Liver (tissue), 9 donors: Measurements from ENCODE around the gene ANKS3. TPM values are rescaled to one million over a fixed set of nuclear protein-coding genes. Genes with fewer than 3 reads are reported as not detected.

Experiments
- DNase-seq: peaks from one replicate; pipeline ENCODE4 v3.0.0-alpha.2; 2017; ENCODE audit warnings: low spot score
- H3K27ac ChIP-seq, 2 donors: one replicate each; pipeline ENCODE4 v1.7.0; 2013; ENCODE audit warnings: inconsistent platforms in 2 of 2, low read length in 2 of 2, control low read depth in 1 of 2, low read depth in 1 of 2, mild to moderate bottlenecking in 1 of 2
- H3K27me3 ChIP-seq, 4 donors: one replicate each; pipeline versions ENCODE4 v1.6.1 to v1.7.0; 2013; ENCODE audit warnings: low read length in 3 of 4, inconsistent platforms in 1 of 4, mild to moderate bottlenecking in 1 of 4, moderate library complexity in 1 of 4; ENCODE audit not compliant: control insufficient read depth in 4 of 4, insufficient read depth in 4 of 4
- H3K36me3 ChIP-seq, 4 donors: one replicate each; pipeline versions ENCODE4 v1.6.1 to v1.7.0; 2013; ENCODE audit warnings: low read length in 3 of 4, mild to moderate bottlenecking in 3 of 4, low read depth in 1 of 4, moderate library complexity in 1 of 4; ENCODE audit not compliant: control insufficient read depth in 4 of 4, insufficient read depth in 3 of 4
- H3K4me1 ChIP-seq, 4 donors: one replicate each; pipeline versions ENCODE4 v1.6.1 to v1.7.0; 2013; ENCODE audit warnings: low read length in 3 of 4, mild to moderate bottlenecking in 3 of 4, moderate library complexity in 1 of 4; ENCODE audit not compliant: control insufficient read depth in 4 of 4, insufficient read depth in 4 of 4
- H3K4me3 ChIP-seq, 3 donors: one replicate each; pipeline versions ENCODE4 v1.6.1 to v1.7.0; 2013; ENCODE audit warnings: low read length in 3 of 3, control low read depth in 1 of 3, low read depth in 1 of 3, mild to moderate bottlenecking in 1 of 3
- H3K9ac ChIP-seq, 2 donors: one replicate each; pipeline ENCODE4 v1.7.0; 2013; ENCODE audit warnings: low read length in 2 of 2, mild to moderate bottlenecking in 2 of 2, moderate library complexity in 2 of 2, control low read depth in 1 of 2, low read depth in 1 of 2
- H3K9me3 ChIP-seq, 4 donors: one replicate each; pipeline versions ENCODE4 v1.6.1 to v1.7.0; 2013; ENCODE audit warnings: low read length in 3 of 4; ENCODE audit not compliant: control insufficient read depth in 4 of 4
- EGR1 ChIP-seq, 2 donors: IDR thresholded peaks; 2 replicates each; pipeline ENCODE4 v1.6.1; 2016 to 2018; ENCODE audit warnings: antibody characterized with exemption in 2 of 2, low read depth in 2 of 2
- FOXA1 ChIP-seq: IDR thresholded peaks from 2 replicates; pipeline ENCODE4 v1.6.1; 2016; ENCODE audit warnings: antibody characterized with exemption
- FOXA2 ChIP-seq: IDR thresholded peaks from 2 replicates; pipeline ENCODE4 v1.6.1; 2016; ENCODE audit warnings: antibody characterized with exemption
- GABPA ChIP-seq, 2 donors: IDR thresholded peaks in 1 of 2; conservative IDR thresholded peaks in 1 of 2; 2 replicates each; pipeline ENCODE4 v1.6.1; 2016; ENCODE audit warnings: antibody characterized with exemption in 2 of 2, mild to moderate bottlenecking in 1 of 2, moderate library complexity in 1 of 2
- HNF4G ChIP-seq: IDR thresholded peaks from 2 replicates; pipeline ENCODE4 v1.6.1; 2016; ENCODE audit warnings: antibody characterized with exemption
- NR2F2 ChIP-seq: IDR thresholded peaks from 2 replicates; pipeline ENCODE4 v1.6.1; 2016; ENCODE audit warnings: antibody characterized with exemption
- RAD21 ChIP-seq, 2 donors: IDR thresholded peaks; 2 replicates each; pipeline ENCODE4 v1.6.1; 2016; ENCODE audit warnings: antibody characterized with exemption in 2 of 2, mild to moderate bottlenecking in 2 of 2
- RXRA ChIP-seq, 2 donors: IDR thresholded peaks; 2 replicates each; pipeline ENCODE4 v1.6.1; 2017 to 2018; ENCODE audit warnings: antibody characterized with exemption in 2 of 2, mild to moderate bottlenecking in 1 of 2
- SP1 ChIP-seq: IDR thresholded peaks from 2 replicates; pipeline ENCODE4 v1.6.1; 2018; ENCODE audit warnings: antibody characterized with exemption, mild to moderate bottlenecking
- TAF1 ChIP-seq: conservative IDR thresholded peaks from 2 replicates; pipeline ENCODE4 v1.6.1; 2016; ENCODE audit warnings: antibody characterized with exemption, mild to moderate bottlenecking
- YY1 ChIP-seq: IDR thresholded peaks from 2 replicates; pipeline ENCODE4 v1.6.1; 2016; ENCODE audit warnings: antibody characterized with exemption, mild to moderate bottlenecking
- WGBS: extraction: QIAGEN DNeasy Blood & Tissue Kit; methylation state at CpG from one replicate; pipeline ENCODE4 v1.1.7; 2013; 5-methylcytosine and 5-hydroxymethylcytosine counted together
- polyA plus RNA-seq, 2 donors: library from polyadenylated mRNA; stranded (reverse) in 1 of 2; unstranded in 1 of 2; fragments of 200-250 nt in 1 of 2; fragments of >200 nt in 1 of 2; fragmentation: Nextera tagmentation in 1 of 2; extraction: Ambion mirVana in 1 of 2; gene quantifications; one replicate each; pipeline versions ENCODE4 v1.2.1 to v1.2.3, GENCODE V29; 2013 to 2015
- total RNA-seq, 2 donors: library from RNA; depleted of rRNA; stranded (reverse); fragments of >200 nt; gene quantifications; one replicate each; pipeline ENCODE4 v1.2.3, GENCODE V29; 2014
- TF ChIP-seq, protein P1 (sequence below): IDR thresholded peaks from 2 replicates; pipeline ENCODE4 v1.6.1; 2016; ENCODE audit warnings: antibody characterized with exemption
- TF ChIP-seq, protein P2 (sequence below): fragments of 150-350 bp; IDR thresholded peaks from 2 replicates; pipeline ENCODE4 v1.5.1; 2017; ENCODE audit warnings: improper control_type of control experiment, low read depth, low read length; ENCODE audit not compliant: missing input control
- TF ChIP-seq, protein P3 (sequence below): IDR thresholded peaks from 2 replicates; pipeline ENCODE4 v1.6.1; 2016; ENCODE audit warnings: antibody characterized with exemption
- TF ChIP-seq, protein P4 (sequence below): IDR thresholded peaks from 2 replicates; pipeline ENCODE4 v1.6.1; 2016; ENCODE audit warnings: antibody characterized with exemption
- donor health status: healthy.
- donor health status: healthy.
- donor health status: healthy.
- donor health status: healthy.
- donor health status: healthy.

Gene ANKS3
- total and polyA plus RNA-seq, 4 donors, result 4.0 to 14.0 (median 4.7) TPM

DNA sequence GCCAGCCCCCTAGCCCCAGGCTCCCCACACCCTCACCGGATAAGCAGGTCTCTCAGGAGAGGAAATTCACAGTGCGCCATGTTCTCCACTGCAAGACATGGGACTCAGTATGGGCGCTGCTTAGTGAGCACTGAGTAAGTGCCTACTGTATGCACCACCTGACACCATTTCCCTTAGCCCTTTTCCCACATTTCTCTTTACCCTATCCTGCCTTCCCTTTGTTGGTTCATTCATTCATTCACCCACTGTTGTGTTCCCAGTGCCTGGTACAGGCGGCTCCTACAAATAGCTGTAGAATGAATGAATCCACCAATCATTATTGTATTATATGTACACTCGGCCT lies 44.0 kb upstream of the ANKS3 start:
- H3K27me3 ChIP-seq, result no peaks in the 10 kb centered on the region
- H3K9ac ChIP-seq, result no peak overlapping the region
- H3K27ac ChIP-seq, result no peak overlapping the region
- no peak for DNase-seq
- 94% methylated on average over 5 of the region's 5 CpGs for WGBS
- H3K36me3 ChIP-seq, result no peaks in the 10 kb centered on the region
- no peaks in the 10 kb centered on the region for H3K9me3 ChIP-seq
- no peak overlapping the region for H3K4me3 ChIP-seq
- TF ChIP-seq, protein P1, sequence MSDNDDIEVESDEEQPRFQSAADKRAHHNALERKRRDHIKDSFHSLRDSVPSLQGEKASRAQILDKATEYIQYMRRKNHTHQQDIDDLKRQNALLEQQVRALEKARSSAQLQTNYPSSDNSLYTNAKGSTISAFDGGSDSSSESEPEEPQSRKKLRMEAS, result no peak
- TF ChIP-seq FOXA2, result no peak
- no peak for TF ChIP-seq RAD21 (IDR thresholded peaks at IDR 0.05)
- no peak for TF ChIP-seq RXRA (IDR thresholded peaks at IDR 0.05)
- TF ChIP-seq EGR1 (IDR thresholded peaks at IDR 0.05; ENCODE audit: low read depth in 2 of 2), result no peak
- TF ChIP-seq, protein P2, sequence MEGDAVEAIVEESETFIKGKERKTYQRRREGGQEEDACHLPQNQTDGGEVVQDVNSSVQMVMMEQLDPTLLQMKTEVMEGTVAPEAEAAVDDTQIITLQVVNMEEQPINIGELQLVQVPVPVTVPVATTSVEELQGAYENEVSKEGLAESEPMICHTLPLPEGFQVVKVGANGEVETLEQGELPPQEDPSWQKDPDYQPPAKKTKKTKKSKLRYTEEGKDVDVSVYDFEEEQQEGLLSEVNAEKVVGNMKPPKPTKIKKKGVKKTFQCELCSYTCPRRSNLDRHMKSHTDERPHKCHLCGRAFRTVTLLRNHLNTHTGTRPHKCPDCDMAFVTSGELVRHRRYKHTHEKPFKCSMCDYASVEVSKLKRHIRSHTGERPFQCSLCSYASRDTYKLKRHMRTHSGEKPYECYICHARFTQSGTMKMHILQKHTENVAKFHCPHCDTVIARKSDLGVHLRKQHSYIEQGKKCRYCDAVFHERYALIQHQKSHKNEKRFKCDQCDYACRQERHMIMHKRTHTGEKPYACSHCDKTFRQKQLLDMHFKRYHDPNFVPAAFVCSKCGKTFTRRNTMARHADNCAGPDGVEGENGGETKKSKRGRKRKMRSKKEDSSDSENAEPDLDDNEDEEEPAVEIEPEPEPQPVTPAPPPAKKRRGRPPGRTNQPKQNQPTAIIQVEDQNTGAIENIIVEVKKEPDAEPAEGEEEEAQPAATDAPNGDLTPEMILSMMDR, result no peak
- H3K4me1 ChIP-seq, result no peaks in the 10 kb centered on the region

DNA sequence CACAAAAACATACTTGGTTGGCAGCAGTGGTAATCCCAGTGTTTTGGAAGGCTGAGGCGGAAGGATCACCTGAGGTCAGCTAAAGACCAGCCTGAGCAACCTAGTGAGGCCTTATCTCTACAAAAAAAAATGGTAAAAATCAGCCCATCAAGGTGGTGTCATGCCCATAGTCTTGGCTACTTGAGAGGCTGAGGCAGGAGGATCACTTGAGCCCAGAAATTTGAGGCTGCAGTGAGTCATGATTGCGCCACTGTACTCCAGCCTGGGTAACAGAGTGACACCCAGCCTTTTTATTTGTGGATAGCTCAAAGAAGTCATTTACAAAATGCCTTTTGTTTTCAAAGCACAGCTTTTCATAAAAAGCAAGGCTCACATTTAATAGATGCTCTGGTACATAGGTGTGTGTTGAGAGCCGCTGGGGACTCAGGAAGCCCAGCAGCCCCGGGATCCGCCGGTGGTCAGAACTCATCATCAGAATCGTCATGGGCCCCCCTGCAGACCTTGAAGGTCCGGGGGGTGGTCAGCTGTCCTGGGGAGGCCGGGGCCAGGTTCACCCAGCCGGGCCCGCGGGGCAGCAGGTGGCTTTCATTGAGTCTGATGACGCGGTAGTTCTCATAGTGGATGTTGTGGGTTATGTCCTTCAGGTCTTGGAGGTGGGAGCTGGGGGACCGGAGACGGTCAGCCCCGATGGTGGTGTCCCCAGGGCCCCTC lies 43.4 kb upstream of the ANKS3 start:
- Histone ChIP-seq H3K27ac (no peak overlapping the region), H3K4me1 (no peaks in the 10 kb centered on the region), H3K36me3 (no peaks in the 10 kb centered on the region), H3K9ac (no peak overlapping the region), H3K4me3 (no peak overlapping the region), H3K9me3 (no peaks in the 10 kb centered on the region), H3K27me3 (no peaks in the 10 kb centered on the region)
- TF ChIP-seq, protein P3, sequence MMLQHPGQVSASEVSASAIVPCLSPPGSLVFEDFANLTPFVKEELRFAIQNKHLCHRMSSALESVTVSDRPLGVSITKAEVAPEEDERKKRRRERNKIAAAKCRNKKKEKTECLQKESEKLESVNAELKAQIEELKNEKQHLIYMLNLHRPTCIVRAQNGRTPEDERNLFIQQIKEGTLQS, result no peak
- DNase-seq, result no peak
- 87% methylated on average over 17 of the region's 17 CpGs for WGBS

DNA sequence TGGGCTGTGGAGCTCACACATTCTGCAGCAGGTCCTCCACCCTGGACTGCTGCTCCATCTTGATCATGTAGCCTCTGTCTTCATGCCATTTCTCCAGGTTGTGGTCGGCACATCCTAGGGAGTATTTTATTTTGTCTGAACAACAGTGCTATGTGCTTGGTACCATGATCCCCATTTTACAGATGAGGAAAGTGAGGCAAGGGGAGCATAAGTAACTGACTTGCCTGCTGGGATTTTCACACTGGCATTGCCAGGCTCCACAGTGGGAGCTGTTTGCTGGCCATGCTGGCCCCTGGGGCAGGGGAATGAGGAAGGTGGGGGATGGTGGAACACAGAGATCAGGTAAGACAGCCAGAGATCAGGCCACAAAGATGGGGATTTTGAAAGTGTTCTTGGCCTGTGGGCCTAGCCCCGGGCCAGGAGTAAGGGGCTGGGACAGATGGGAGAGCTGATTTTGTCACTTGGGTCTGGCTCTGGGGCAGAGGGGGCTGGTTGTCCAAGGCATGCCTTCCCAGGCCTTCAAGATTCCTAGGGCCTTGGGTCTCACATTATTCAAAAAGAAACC lies 42.2 kb upstream of the ANKS3 start:
- TF ChIP-seq YY1 (no peak), HNF4G (no peak), NR2F2 (no peak), FOXA1 (no peak), FOXA2 (no peak), TAF1 (no peak), RAD21 (IDR thresholded peaks at IDR 0.05) (no peak), SP1 (no peak), GABPA (IDR thresholded peaks at IDR 0.05 in 1 of 2, conservative IDR thresholded peaks at IDR 0.05 in 1 of 2) (no peak)
- TF ChIP-seq, protein P4, sequence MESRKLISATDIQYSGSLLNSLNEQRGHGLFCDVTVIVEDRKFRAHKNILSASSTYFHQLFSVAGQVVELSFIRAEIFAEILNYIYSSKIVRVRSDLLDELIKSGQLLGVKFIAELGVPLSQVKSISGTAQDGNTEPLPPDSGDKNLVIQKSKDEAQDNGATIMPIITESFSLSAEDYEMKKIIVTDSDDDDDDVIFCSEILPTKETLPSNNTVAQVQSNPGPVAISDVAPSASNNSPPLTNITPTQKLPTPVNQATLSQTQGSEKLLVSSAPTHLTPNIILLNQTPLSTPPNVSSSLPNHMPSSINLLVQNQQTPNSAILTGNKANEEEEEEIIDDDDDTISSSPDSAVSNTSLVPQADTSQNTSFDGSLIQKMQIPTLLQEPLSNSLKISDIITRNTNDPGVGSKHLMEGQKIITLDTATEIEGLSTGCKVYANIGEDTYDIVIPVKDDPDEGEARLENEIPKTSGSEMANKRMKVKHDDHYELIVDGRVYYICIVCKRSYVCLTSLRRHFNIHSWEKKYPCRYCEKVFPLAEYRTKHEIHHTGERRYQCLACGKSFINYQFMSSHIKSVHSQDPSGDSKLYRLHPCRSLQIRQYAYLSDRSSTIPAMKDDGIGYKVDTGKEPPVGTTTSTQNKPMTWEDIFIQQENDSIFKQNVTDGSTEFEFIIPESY, result no peak
- TF ChIP-seq, protein P1, result no peak
- TF ChIP-seq, protein P3, result no peak
- H3K4me3 ChIP-seq, result no peak overlapping the region
- H3K36me3 ChIP-seq, result no peaks in the 10 kb centered on the region
- H3K9me3 ChIP-seq, result no peaks in the 10 kb centered on the region
- no peaks in the 10 kb centered on the region for H3K4me1 ChIP-seq
- H3K27ac ChIP-seq, result no peak overlapping the region
- no peak for DNase-seq
- 93% methylated on average over 2 of the region's 2 CpGs for WGBS
- H3K27me3 ChIP-seq, result no peaks in the 10 kb centered on the region
- no peak overlapping the region for H3K9ac ChIP-seq
